ENCODE results near the gene APEH. TPM values are rescaled to one million over a fixed set of nuclear protein-coding genes. Genes with fewer than 3 reads are reported as not detected.
"Not testable (repeated sequence)": the region's sequence is repeated elsewhere in the genome, so short reads cannot be mapped to it uniquely, and the experiment has no call there.

APEH gene
- total RNA-seq, 1 experiment from 2014 or later: 301 TPM

DNA sequence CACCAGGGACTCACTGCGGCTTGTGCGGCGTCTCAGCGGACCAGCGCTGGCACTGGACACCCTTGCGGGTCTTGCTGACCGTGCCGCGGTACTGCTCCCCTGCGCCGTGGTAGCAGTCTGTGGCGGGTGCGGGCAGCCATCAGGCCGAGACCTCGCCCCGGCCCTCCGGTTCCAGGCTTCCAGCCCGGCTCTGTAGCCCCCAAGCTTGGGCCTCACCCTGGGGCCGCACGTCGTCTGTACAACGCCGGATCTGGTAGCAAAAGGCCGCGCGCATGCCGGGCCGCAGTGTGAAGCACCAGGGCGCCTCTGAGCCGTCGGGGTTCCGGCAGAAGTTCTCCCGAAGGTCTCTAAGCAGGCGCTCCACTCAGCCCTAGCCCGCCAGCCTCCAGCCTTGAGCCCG lies 11.7 kb downstream of the APEH start:
- in situ Hi-C loops (cut with HindIII; ENCODE audit: low sequenced_read_pairs); DNase-seq (ENCODE audit: low spot score): not testable (repeated sequence)

DNA sequence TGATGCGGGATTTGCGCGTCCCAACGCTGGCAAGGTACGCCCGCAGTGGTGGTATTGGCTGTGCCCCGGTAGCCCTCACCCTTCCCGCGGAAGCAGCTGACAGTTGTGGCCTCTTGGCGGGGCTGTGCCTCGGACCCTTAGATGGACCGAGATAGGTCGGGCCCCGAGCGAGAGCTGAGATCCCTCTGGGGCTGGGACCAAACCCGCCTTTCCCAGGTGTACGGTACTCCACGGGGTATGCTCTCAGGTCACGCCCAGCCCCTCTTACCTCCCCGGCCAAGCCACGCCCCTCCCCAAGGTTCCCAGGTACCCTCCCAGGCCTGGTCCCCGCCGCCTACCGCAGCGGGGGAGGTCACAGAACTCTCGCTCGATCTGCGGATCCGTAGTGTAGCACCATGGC lies 12.2 kb downstream of the APEH start:
- DNase-seq (ENCODE audit: low spot score); in situ Hi-C loops (cut with HindIII; ENCODE audit: low sequenced_read_pairs): not testable (repeated sequence)

DNA sequence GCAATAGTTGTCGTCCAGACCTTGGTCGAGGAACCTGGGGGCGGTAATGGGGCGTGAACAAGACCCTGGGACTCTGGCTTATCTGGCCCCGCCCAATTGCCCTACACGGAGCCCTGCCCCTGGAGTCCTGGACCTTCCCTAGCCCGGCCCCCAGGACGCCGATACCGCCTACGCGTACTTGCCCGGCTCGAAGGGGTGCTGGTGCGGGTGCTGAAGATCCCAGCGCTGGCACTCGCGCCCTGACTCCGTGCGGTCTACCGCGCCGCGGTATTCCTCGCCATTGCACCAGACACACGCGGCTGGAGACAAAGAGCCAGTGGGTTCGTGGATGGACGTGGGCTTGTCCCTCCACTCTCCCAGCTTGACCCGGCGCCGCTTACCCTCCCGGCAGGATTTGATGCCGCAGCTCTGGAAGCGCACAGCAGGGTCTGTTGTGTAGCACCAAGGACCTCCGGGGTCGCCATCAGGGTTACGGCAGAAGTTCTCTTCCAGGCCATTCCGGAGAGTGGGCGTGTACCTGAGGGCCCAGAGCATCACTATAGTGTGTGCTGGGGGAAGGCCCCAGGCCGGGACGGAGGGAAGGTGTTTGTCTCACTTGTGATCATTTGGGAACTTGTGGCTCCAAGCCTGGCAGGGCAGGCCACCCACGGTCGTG lies 12.7 kb downstream of the APEH start:
- in situ Hi-C loops (cut with HindIII; ENCODE audit: low sequenced_read_pairs); DNase-seq (ENCODE audit: low spot score): not testable (repeated sequence)

- DNase-seq (ENCODE audit: low spot score); in situ Hi-C loops (cut with HindIII; ENCODE audit: low sequenced_read_pairs): not testable (repeated sequence)
Measured at GRCh38 chr3:49687424-49687795, 13.3 kb downstream of the APEH start.

DNA sequence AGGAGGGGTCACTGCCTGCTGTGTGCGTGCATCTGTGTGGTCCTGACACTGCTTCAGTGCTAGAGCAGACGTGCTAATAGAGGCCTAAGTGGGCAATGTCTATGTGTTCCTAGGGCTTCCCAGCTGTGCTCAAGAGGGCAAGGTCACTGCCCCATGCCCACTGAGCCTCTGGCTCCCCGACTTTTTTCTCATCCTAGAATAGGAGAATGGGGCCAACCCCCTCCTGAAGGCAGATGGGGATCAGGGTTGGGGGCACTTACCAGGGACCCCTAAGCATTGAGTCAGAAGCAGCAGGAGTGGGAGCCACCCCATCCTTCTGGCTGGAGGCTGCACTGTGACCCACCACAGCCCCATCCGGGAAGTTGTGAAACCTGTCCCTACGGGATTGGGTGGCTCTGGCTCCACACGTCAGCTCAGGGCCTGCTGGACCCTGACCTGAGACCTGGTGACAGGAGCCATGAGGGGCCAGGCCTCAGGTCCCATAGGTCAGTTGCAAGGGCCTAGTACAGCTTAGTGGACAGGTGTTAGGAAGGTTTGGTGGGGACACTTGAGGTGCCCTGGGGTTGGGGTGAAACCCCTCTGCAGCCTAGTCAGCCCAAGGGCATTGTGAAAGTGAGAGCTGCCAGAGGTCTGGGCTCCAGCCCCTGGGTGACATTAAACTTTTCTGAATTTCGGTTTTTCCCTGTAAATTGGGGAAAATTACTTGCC lies 14.3 kb downstream of the APEH start:
- DNase-seq (ENCODE audit: low spot score); in situ Hi-C loops (cut with HindIII; ENCODE audit: low sequenced_read_pairs): not testable (repeated sequence)

DNA sequence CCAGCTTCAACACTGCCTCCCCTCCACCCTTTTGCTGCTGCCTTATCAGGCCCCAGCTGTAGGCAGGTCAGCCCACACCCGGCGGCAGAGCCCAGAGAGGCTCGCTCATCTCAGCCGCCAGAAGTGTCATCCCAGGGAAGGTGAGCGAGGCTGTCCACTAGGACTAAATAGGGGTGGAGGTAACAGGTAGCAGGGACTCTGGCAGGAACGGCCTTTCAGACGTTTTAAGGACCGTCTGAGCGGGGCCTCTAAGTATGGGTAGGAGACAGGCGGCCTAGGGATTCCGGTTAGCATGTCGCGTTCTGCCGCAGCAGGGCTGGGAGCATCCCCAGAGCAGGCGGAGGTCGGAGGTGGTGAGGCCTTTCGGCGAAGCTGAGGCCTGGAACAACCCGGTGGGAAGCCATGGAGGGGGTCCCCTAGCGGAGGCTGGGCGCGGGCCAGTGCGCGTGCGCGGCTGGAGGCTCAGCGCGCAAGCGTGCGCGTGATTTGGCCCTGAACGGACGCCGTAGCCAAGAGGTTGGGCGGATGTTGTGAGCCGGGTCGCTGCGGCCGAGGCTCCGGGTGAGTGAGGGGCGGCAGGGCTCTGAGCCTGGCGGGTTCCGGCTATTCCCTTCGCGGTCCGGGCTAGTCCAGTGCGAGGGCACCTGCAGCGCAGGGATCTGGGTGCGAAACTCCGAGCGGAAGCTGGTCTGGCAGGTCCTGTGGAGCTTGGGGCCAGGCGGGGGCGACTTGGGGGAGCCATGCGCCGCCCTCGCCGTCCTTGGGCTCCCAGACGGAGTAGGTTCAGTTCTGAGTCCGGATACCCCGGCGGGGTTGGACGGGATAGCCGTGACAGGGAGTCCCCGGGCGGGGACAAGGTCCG lies 15.1 kb downstream of the APEH start, which contains the start of the genes MST1 and RNF123:
Gene MST1 (minus strand): TSS at position 429 of the 862 bp plus-strand sequence. CDS start 783 bp downstream, outside the sequence.
Gene RNF123 (plus strand): TSS at position 512 of the 862 bp plus-strand sequence. CDS start 1,609 bp downstream, outside the sequence.
- DNase-seq (ENCODE audit: low spot score): peak; percentile 79
- in situ Hi-C loops (cut with HindIII; ENCODE audit: low sequenced_read_pairs): no loop called here

DNA sequence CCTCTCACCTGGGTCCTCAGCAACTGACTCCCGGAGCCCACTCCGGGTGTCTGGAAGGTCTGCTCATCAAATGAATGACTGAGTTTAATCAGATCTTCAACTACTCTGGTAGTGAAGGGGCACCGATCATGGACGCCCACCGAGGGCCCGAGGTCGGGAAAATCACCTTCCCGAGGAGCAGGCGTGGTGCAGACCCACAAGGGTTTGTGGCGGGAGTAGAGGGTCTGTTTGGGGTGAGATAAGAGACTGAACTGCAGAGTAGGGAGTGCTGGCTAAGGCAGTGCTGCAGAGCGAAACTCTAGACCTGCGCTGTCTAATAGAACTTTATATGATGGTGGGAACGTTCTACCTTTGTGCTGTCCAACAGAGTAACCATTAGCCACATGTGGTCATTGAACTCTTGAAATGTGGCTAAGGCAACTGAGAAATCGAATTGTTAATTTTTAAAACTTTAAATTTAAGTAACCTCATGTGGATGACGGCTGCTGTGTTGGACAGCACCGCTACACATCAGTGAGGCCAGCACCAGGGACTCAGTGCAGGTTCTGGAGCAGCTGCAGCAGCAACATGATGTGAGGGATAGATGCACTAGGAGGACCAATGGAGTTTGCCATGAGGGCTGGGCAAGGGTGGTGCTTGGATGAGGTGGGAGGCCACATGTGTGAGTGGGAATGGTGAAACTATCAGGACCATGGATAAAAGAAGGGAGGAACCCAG lies 15.9 kb downstream of the APEH start:
- in situ Hi-C loops (cut with HindIII; ENCODE audit: low sequenced_read_pairs); DNase-seq (ENCODE audit: low spot score): not testable (repeated sequence)

DNA sequence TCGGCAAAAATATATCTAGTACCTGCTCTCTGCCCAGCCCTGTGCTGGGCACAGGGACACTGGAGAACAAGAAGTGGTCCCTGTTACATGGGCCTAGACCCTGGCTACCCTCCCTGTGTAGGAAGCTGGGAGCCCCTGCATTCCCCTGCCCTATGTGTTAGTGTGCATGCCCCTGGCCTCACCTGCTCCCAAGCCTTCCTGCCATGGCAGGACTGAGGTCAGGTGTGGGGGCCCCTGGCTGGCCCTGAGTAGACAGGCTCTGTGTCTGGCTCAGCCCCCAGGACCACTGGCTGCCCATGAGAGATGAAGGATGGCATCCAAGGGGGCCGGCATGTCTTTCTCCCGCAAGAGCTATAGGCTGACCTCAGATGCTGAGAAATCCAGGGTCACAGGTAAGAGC lies 16.7 kb downstream of the APEH start:
- DNase-seq (ENCODE audit: low spot score): not testable (repeated sequence)

GRCh38 chr3:49691481-49691880 lies 17.3 kb downstream of the APEH start:
- in situ Hi-C loops (cut with HindIII; ENCODE audit: low sequenced_read_pairs); DNase-seq (ENCODE audit: low spot score): not testable (repeated sequence)

More for the DNA sequence above, 16.7 kb downstream of the APEH start:
- in situ Hi-C loops (cut with HindIII; ENCODE audit: low sequenced_read_pairs): not testable (repeated sequence)

GRCh38 chr3:49694409-49695070 lies 20.4 kb downstream of the APEH start:
- in situ Hi-C loops (cut with HindIII; ENCODE audit: low sequenced_read_pairs); DNase-seq (ENCODE audit: low spot score): not testable (repeated sequence)

GRCh38 chr3:49695350-49696015 lies 21.3 kb downstream of the APEH start:
- peak; percentile 40 for DNase-seq (ENCODE audit: low spot score)
- in situ Hi-C loops (cut with HindIII; ENCODE audit: low sequenced_read_pairs): not testable (repeated sequence)

DNA sequence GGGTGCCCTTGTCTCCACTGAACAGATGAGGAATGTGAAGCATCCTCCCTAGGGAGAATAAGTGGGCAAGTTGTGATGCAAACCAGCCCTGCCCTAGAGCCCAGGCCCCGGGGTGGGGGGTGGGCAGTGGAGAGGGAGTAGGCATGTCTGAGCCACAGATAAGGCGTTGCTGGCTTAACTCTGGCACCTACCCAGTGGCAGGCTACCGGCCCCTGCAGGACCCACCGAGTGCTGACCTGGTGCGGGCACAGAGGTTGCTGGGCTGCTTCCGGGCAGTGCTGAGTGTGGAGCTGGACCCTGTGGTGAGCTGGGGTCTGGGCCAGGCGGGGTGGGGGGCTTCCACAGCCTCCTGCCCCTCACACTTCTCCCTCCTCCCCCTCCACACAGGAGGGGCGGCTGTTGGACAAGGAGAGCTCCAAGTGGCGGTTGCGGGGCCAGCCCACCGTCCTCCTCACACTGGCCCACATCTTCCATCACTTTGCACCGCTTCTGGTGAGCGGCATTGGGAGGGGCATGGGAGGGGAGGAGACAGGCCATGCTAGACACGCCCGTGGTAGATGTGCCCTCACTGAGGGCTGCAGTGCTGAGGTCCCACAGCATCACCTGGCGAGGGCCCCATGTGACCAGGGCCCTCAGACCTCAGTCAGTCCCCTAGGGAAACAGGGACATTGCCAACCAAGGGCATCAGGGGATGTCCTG lies 25.3 kb downstream of the APEH start:
- in situ Hi-C loops (cut with HindIII; ENCODE audit: low sequenced_read_pairs): no loop called here
- DNase-seq (ENCODE audit: low spot score): no peak

DNA sequence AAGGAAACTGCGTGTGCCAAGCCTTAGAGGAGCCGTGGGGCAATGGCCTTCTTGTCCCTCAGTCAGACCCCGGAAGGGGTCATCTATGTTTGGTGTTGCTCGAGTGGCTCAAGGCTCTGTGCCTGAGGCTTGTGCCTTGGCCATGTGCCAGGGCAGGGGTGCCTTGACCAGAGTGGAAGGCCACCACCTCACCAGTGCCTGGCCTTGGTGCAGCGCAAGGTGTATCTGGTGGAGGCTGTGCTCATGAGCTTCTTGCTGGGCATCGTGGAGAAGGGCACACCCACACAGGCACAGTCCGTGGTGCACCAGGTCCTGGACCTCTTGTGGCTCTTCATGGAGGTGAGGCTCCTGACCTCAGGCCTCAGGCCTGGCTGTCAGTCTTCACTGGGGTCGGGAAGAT lies 25.9 kb downstream of the APEH start:
- in situ Hi-C loops (cut with HindIII; ENCODE audit: low sequenced_read_pairs): no loop called here

DNA sequence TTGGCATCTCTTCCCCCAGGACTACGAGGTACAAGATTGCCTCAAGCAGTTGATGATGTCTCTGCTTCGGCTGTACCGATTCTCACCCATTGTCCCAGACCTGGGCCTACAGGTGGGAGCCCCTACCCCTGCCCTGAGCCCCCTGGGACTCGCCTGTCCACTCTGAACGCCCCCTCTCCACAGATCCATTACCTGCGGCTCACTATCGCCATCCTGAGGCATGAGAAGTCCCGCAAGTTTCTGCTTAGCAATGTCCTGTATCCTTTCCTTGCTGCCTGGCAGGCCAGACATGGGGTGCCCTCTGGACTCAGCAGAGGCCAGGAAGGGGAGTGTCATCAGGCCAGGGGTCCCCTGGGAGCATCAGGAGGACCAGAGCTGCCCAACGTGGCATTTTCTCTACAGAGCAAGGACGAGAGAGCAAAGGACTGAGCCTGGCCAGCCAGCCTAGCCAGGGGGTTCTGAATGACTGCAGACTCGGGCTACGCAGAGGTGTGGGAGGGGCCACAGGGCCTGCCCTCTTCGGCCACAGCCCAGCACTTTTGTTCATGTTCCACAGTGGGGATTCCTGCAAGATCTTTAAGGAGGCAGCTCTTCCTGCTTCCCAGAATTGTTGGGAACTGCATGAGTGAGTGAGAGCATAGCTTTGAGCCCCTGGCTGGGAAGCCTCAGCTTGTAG lies 26.4 kb downstream of the APEH start:
- no peak for DNase-seq (ENCODE audit: low spot score)

More for the DNA sequence above, 25.9 kb downstream of the APEH start:
- no peak for DNase-seq (ENCODE audit: low spot score)

GRCh38 chr3:49701388-49702077 lies 27.4 kb downstream of the APEH start:
- in situ Hi-C loops (cut with HindIII; ENCODE audit: low sequenced_read_pairs): no loop called here
- DNase-seq (ENCODE audit: low spot score): no peak

More for the DNA sequence above, 26.4 kb downstream of the APEH start:
- in situ Hi-C loops (cut with HindIII; ENCODE audit: low sequenced_read_pairs): no loop called here

DNA sequence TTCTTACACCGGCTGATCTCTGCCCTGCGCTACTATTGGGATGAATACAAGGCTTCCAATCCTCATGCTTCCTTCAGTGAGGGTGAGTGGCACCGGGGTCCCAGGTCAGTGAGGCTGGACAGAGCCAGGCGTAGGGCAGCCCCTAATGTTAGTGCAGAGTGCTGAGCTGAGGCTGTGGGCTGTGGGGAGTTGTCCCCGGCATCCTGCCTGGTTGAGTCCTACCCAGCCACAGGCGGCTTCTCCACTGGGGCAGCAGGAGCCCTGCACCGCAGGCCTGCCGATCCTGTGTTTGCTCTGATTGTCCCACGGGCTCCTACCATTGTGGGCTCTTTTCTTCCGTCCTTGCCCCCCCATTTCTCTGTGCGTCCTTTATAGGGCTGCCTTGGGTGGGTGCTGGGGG lies 28.5 kb downstream of the APEH start:
- no peak for DNase-seq (ENCODE audit: low spot score)

More for the DNA sequence above, 28.5 kb downstream of the APEH start:
- in situ Hi-C loops (cut with HindIII; ENCODE audit: low sequenced_read_pairs): no loop called here

Measured in G401 (cell line).